Measurements from ENCODE around the gene CRPPA.

The CRPPA gene

GRCh38 chr7:16412274-16413254 is 8.8 kb downstream of the CRPPA start:
- no peaks in the 10 kb centered on the region for H3K36me3 Mint-ChIP-seq
- no peaks in the 10 kb centered on the region for H3K9me3 Mint-ChIP-seq
- H3K4me3 Mint-ChIP-seq = no peak overlapping the region
- H3K27me3 Mint-ChIP-seq = no peaks in the 10 kb centered on the region
- ATAC-seq = no peak
- H3K27ac Mint-ChIP-seq = no peak overlapping the region
- peaks cover 9% of the 10 kb centered on the region for H3K4me1 Mint-ChIP-seq

- H3K27me3 Mint-ChIP-seq = no peaks in the 10 kb centered on the region
- H3K27ac Mint-ChIP-seq = no peak overlapping the region
- no peaks in the 10 kb centered on the region for H3K36me3 Mint-ChIP-seq
- no peak overlapping the region for H3K4me3 Mint-ChIP-seq
- no peak for ATAC-seq
- H3K9me3 Mint-ChIP-seq = no peaks in the 10 kb centered on the region
- no peaks in the 10 kb centered on the region for H3K4me1 Mint-ChIP-seq
Measured at GRCh38 chr7:16411391-16411790, 9.9 kb downstream of the CRPPA start.

- H3K4me3 Mint-ChIP-seq = no peak overlapping the region
- no peak for ATAC-seq
- H3K9me3 Mint-ChIP-seq = no peaks in the 10 kb centered on the region
- peaks cover under 1% of the 10 kb centered on the region for H3K4me1 Mint-ChIP-seq
- H3K27me3 Mint-ChIP-seq = no peaks in the 10 kb centered on the region
- no peak overlapping the region for H3K27ac Mint-ChIP-seq
- H3K36me3 Mint-ChIP-seq = no peaks in the 10 kb centered on the region
Measured at GRCh38 chr7:16409777-16410176, 11.6 kb downstream of the CRPPA start.

GRCh38 chr7:16404636-16405035 is 16.7 kb downstream of the CRPPA start:
- Mint-ChIP-seq H3K36me3 (peaks cover 27% of the 10 kb centered on the region), H3K4me3 (no peak overlapping the region), H3K27me3 (no peaks in the 10 kb centered on the region), H3K4me1 (peaks cover 4% of the 10 kb centered on the region), H3K9me3 (peaks cover 17% of the 10 kb centered on the region), H3K27ac (no peak overlapping the region)
- no peak for ATAC-seq

GRCh38 chr7:16403475-16403874 is 17.9 kb downstream of the CRPPA start:
- peaks cover 17% of the 10 kb centered on the region for H3K9me3 Mint-ChIP-seq
- H3K36me3 Mint-ChIP-seq = peaks cover 27% of the 10 kb centered on the region
- no peaks in the 10 kb centered on the region for H3K27me3 Mint-ChIP-seq
- ATAC-seq = no peak
- H3K27ac Mint-ChIP-seq = no peak overlapping the region
- H3K4me3 Mint-ChIP-seq = no peak overlapping the region
- H3K4me1 Mint-ChIP-seq = peaks cover 4% of the 10 kb centered on the region

- ATAC-seq = no peak
- H3K4me1 Mint-ChIP-seq = peaks cover 4% of the 10 kb centered on the region
- H3K36me3 Mint-ChIP-seq = peaks cover 27% of the 10 kb centered on the region
- no peak overlapping the region for H3K4me3 Mint-ChIP-seq
- H3K27ac Mint-ChIP-seq = no peak overlapping the region
- H3K27me3 Mint-ChIP-seq = no peaks in the 10 kb centered on the region
- peaks cover 17% of the 10 kb centered on the region for H3K9me3 Mint-ChIP-seq
Measured at GRCh38 chr7:16402940-16403339, 18.4 kb downstream of the CRPPA start.

GRCh38 chr7:16402091-16402490 is 19.2 kb downstream of the CRPPA start:
- Mint-ChIP-seq H3K4me3 (no peak overlapping the region), H3K4me1 (peaks cover 4% of the 10 kb centered on the region), H3K9me3 (peaks cover 17% of the 10 kb centered on the region), H3K27ac (no peak overlapping the region), H3K27me3 (no peaks in the 10 kb centered on the region), H3K36me3 (peaks cover 27% of the 10 kb centered on the region)
- no peak for ATAC-seq

- Mint-ChIP-seq H3K36me3 (peaks cover 27% of the 10 kb centered on the region), H3K27ac (no peak overlapping the region), H3K9me3 (peaks cover 22% of the 10 kb centered on the region), H3K4me3 (no peak overlapping the region), H3K27me3 (no peaks in the 10 kb centered on the region), H3K4me1 (peaks cover 4% of the 10 kb centered on the region)
- ATAC-seq = no peak
Measured at GRCh38 chr7:16400893-16401275, 20.5 kb downstream of the CRPPA start.

GRCh38 chr7:16399916-16400892 is 21.1 kb downstream of the CRPPA start:
- ATAC-seq = no peak
- H3K27me3 Mint-ChIP-seq = no peaks in the 10 kb centered on the region

GRCh38 chr7:16399265-16399831 is 22.0 kb downstream of the CRPPA start:
- no peak for ATAC-seq

More at GRCh38 chr7:16399916-16400892, 21.1 kb downstream of the CRPPA start:
- Mint-ChIP-seq H3K4me1 (peaks cover 4% of the 10 kb centered on the region), H3K36me3 (peaks cover 27% of the 10 kb centered on the region), H3K9me3 (peaks cover 22% of the 10 kb centered on the region), H3K27ac (no peak overlapping the region), H3K4me3 (no peak overlapping the region)

GRCh38 chr7:16398146-16399017 is 23.0 kb downstream of the CRPPA start:
- no peaks in the 10 kb centered on the region for H3K27me3 Mint-ChIP-seq
- H3K27ac Mint-ChIP-seq = no peak overlapping the region
- H3K4me3 Mint-ChIP-seq = no peak overlapping the region
- no peaks in the 10 kb centered on the region for H3K4me1 Mint-ChIP-seq
- ATAC-seq = no peak
- peaks cover 27% of the 10 kb centered on the region for H3K36me3 Mint-ChIP-seq
- peaks cover 22% of the 10 kb centered on the region for H3K9me3 Mint-ChIP-seq

More at GRCh38 chr7:16399265-16399831, 22.0 kb downstream of the CRPPA start:
- Mint-ChIP-seq H3K36me3 (peaks cover 27% of the 10 kb centered on the region), H3K27ac (no peak overlapping the region), H3K9me3 (peaks cover 22% of the 10 kb centered on the region), H3K27me3 (no peaks in the 10 kb centered on the region), H3K4me1 (no peaks in the 10 kb centered on the region), H3K4me3 (no peak overlapping the region)

GRCh38 chr7:16397501-16398145 is 23.7 kb downstream of the CRPPA start:
- H3K27me3 Mint-ChIP-seq = no peaks in the 10 kb centered on the region
- no peak overlapping the region for H3K27ac Mint-ChIP-seq
- peaks cover 19% of the 10 kb centered on the region for H3K9me3 Mint-ChIP-seq
- no peak for ATAC-seq
- H3K4me1 Mint-ChIP-seq = no peaks in the 10 kb centered on the region
- no peak overlapping the region for H3K4me3 Mint-ChIP-seq
- peaks cover 21% of the 10 kb centered on the region for H3K36me3 Mint-ChIP-seq

GRCh38 chr7:16396766-16397500 is 24.4 kb downstream of the CRPPA start:
- H3K9me3 Mint-ChIP-seq = peaks cover 13% of the 10 kb centered on the region
- H3K4me1 Mint-ChIP-seq = no peaks in the 10 kb centered on the region
- H3K36me3 Mint-ChIP-seq = peaks cover 14% of the 10 kb centered on the region
- no peaks in the 10 kb centered on the region for H3K27me3 Mint-ChIP-seq
- no peak for ATAC-seq
- H3K4me3 Mint-ChIP-seq = no peak overlapping the region
- no peak overlapping the region for H3K27ac Mint-ChIP-seq

Measured in stimulated activated memory B cell treated with anti-CD40 and anti-IgM and Interleukin-4, amounts not matched to agents 10 μg/mL and 1 μg/mL and 100 μg/mL, for 72 hours (primary cell).